GM19025 (cell line): ENCODE data around the gene KPNB1.
A peak's percentile ranks its signal among the peaks of the same experiment; 100 is the strongest.

Experiments
- ATAC-seq: cut with Tn5 transposase; IDR thresholded peaks from one replicate; pipeline ENCODE4 v1.9.1; 2021; ENCODE audit warnings: mild to moderate bottlenecking, low read depth, moderate library complexity; ENCODE audit not compliant: unreplicated experiment

The KPNB1 gene

DNA sequence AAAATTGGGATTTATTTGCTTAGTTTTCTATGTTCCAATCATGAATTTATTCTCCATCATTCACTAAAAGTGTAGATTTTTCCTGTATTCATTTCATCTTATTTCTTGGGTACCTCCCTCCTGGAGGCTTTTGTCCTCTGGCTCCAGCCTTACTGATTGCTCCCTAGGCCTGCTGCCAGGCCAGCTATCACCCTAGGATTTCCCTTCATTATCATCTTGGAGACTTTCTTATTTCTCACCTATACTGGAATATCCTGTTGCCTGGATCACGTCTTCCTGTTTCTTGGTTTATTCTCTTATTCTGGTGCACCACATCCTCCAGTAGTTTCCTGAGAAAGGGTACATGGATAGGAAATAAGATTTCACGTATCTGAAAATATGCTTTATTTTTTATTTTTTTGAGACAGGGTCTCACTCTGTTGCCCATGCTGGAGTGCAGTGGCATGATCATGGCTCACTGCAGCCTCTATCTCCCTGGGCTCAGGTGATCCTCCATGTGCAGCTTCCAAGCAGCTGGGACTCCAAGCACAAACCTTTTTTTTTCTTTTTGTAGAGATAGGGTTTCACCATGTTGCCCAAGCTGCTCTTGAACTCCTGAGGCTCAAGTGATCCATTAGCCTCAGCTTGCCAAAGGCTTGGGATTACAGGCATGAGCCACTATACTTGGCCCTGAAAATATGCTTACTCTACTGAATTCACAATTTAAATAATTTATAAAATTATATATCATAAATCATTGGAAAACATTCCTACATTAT lies 13.3 kb upstream of the KPNB1 start:
- ATAC-seq, result no peak

DNA sequence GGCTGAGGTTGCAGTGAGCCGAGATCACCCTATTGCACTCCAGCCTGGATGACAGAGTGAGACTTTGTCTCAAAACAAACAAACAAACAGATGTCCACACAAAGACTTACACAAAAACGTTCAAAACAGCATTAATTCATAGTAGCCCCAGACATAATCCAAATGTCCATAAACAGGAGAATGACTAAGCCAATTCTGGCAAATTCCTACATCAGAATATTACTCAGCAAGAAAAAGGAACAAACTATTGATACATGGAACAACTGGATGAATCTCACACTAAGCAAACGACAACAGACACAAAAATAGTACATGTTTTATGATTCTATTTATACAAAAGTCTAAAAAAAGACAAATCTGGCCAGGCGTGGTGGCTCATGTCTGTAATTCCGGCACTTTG lies 10.8 kb upstream of the KPNB1 start:
- ATAC-seq, result no peak

DNA sequence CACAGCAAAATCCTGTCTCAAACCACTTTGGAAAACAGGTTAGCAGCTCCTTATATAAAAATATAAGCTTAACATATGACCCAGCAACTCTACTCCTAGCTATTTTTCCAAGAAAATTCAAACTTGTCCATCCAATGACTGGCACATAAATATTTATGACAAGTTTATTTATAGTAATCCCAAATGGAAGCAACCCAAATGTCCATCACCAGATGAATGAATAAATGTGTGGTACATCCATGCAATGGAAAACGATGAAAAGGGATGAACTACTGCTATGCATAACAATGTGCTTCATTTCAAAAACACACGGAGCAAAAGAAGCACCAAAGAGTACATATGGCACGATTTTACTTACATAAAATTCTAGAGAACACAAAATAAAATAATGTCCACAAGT lies 9.6 kb upstream of the KPNB1 start:
- ATAC-seq, result no peak

- ATAC-seq, result no peak
Observed at GRCh38 chr17:47641202-47641601, 8.5 kb upstream of the KPNB1 start.

- no peak for ATAC-seq
Observed at GRCh38 chr17:47643116-47643515, 6.6 kb upstream of the KPNB1 start.

GRCh38 chr17:47644324-47644723 lies 5.4 kb upstream of the KPNB1 start:
- ATAC-seq, result no peak

DNA sequence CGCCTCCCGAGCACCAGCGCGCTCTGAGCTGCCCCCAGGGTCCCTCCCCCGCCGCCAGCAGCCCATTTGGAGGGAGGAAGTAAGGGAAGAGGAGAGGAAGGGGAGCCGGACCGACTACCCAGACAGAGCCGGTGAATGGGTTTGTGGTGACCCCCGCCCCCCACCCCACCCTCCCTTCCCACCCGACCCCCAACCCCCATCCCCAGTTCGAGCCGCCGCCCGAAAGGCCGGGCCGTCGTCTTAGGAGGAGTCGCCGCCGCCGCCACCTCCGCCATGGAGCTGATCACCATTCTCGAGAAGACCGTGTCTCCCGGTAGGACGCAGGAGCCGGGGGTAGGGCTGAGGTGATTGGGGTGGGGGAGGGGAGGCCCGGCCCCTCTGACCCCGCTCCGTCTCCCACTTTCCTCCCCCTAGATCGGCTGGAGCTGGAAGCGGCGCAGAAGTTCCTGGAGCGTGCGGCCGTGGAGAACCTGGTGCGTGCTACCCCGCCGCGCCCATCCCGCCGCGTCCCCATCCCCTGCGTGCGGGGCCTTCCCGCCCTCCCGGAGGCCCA lies 329 bp downstream of the KPNB1 start:
- no peak for ATAC-seq

GRCh38 chr17:47650525-47651522 lies 1.1 kb downstream of the KPNB1 start:
- peak; percentile 46 for ATAC-seq

GRCh38 chr17:47651704-47652103 lies 2.0 kb downstream of the KPNB1 start:
- ATAC-seq, result no peak

GRCh38 chr17:47652570-47652969 lies 2.9 kb downstream of the KPNB1 start:
- ATAC-seq, result no peak

- no peak for ATAC-seq
Observed at GRCh38 chr17:47653442-47653841, 3.7 kb downstream of the KPNB1 start.

- no peak for ATAC-seq
Observed at GRCh38 chr17:47654991-47655390, 5.3 kb downstream of the KPNB1 start.

GRCh38 chr17:47660064-47660492 lies 10.4 kb downstream of the KPNB1 start:
- no peak for ATAC-seq

DNA sequence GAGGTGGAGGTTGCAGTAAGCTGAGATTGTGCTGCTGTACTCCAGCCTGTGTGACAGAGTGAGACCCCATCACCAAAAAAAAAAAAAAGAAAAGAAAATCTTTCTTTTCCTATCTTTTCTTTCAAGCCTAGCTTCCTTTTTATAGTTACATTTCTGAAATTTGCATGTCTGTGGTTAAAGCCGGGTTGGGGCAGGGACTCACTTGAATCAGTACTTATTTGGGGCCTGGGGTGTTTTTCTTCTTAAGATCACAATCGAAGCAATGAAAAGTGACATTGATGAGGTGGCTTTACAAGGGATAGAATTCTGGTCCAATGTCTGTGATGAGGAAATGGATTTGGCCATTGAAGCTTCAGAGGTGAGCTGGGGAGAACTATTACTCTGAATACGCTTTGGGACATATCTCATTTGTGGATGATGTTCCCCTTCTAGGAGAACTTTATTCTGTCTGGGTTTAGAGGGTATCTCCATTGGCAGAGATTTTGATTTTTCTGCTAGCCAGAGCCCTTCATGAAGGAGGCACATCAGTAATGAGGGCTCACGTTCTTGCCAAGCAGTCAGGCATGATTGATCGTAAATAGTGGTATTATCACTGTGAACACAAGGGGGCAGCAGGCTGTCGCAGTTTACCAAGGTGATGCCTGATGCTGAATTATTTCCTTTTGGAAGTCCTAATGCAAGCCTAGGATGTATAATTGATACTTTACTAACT lies 14.3 kb downstream of the KPNB1 start:
- ATAC-seq, result no peak

DNA sequence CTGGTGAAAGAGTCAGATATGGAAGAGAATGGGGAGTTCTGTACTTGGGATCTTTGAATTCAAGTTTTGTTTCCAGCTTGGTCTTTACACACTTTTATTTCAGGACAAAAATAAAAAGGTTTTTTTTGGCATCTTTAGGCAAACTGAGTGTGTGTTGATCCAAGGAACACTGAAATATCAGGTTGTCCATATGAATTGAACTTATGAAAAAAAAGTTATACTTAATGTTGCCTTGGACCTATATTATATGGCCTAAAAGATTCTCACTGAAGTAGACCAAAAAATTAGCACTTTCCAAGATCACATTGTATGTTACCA lies 14.9 kb downstream of the KPNB1 start:
- ATAC-seq, result no peak

GRCh38 chr17:47665655-47666054 lies 15.9 kb downstream of the KPNB1 start:
- ATAC-seq, result no peak

DNA sequence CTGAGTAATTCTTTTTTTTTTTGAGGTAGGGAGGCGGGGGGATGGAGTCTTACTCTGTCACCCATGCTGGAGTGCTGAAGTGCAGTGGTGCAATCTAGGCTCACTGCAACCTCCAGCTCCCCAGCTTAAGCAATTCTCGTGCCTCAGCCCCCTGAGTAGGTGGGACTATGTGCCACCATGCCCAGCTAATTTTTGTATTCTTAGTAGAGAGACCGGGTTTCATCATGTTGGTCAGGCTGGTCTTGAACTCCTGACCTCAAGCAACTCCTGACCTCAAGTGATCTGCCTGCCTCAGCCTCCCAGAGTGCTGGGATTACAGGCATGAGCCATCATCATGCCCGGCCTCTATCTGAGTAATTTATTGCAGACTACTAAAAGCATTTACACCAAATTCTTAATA lies 19.4 kb downstream of the KPNB1 start:
- ATAC-seq, result no peak

- no peak for ATAC-seq
Observed at GRCh38 chr17:47670064-47670463, 20.3 kb downstream of the KPNB1 start.

GRCh38 chr17:47674499-47674898 lies 24.8 kb downstream of the KPNB1 start:
- ATAC-seq, result no peak

- ATAC-seq, result no peak
Observed at GRCh38 chr17:47675380-47676198, 25.9 kb downstream of the KPNB1 start.
